GM23338 (cell line): ENCODE measurements around the gene ANTXR2.

Source experiments
- CTCF ChIP-seq, 2 experiments: fragments of 200-600 bp in 1 of 2; sonication (generic) in 1 of 2; conservative IDR thresholded peaks; 2 replicates each; pipeline versions ENCODE4 v1.5.1 to v1.6.1; 2016 to 2017; ENCODE audit warnings: antibody characterized with exemption in 2 of 2, low read depth in 2 of 2, mild to moderate bottlenecking in 2 of 2, moderate library complexity in 1 of 2
- ETS1 ChIP-seq: IDR thresholded peaks from 2 replicates; pipeline ENCODE4 v1.6.1; 2016; ENCODE audit warnings: antibody characterized with exemption
- EZH2 ChIP-seq: fragments of 200-600 bp; sonication (generic); IDR thresholded peaks from one replicate; pipeline ENCODE4 v1.8.0; 2017; ENCODE audit warnings: antibody characterized with exemption, mild to moderate bottlenecking, low read depth; ENCODE audit not compliant: unreplicated experiment
- POLR2AphosphoS5 ChIP-seq: IDR thresholded peaks from 2 replicates; pipeline ENCODE4 v1.6.1; 2016; ENCODE audit warnings: antibody characterized with exemption, low read depth

- TF ChIP-seq EZH2 = no peak
- TF ChIP-seq CTCF (conservative IDR thresholded peaks at IDR 0.05; ENCODE audit: low read depth in 2 of 2) = no peak
- no peak for TF ChIP-seq ETS1
- no peak for TF ChIP-seq POLR2AphosphoS5
Measured at GRCh38 chr4:79993476-79993875, 79.6 kb downstream of the ANTXR2 start.
